ENCODE data around the gene NLRX1. TPM values are rescaled to one million over a fixed set of nuclear protein-coding genes. Genes with fewer than 3 reads are reported as not detected.

The NLRX1 gene
- total and polyA plus RNA-seq, 10 of the 15 experiments (the other 5 are each of a cell fraction or from before 2014, with no cell fraction given): 0.85 to 18.5 (median 10.0) TPM

DNA sequence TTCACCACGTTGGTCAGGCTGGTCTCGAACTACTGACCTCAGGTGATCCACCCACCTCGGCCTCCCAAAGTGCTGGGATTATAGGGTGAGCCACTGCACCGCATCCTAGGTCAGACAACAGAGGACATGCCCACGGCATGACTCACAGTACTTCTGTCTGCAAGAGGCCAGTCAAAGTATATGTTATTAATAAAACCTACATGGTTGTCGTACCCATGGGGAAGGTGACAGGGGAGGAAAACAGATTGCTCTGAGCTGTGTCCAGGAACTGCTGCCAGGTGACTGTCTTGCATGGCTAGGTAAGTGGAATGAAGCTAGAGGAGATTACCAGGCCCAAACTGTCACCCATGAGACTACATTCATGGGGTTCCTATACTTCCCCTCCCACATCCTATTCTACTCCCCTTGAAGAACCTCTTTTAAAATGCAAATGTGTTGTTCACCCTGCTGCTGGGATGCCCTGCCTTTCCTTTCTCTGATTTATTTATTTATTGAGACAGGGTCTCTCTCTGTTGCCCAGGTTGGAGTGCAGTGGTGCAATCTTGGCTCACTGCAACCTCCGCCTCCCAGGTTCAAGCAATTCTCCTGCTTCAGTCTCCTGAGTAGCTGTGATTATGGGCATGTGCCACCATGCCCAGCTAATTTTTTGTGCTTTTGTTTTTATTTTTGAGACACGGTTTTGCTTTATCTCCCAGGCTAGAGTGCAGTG is 2.0 kb upstream of the NLRX1 start:
- no peak overlapping the region for H3K4me3 ChIP-seq
- intact Hi-C loops (cut with micrococcal nuclease; ENCODE audit: unreplicated experiment): loop anchor here (5.0 kb wide), 1 partner anchor 156 kb away; no protein-coding TSS in a partner anchor
- in situ Hi-C loops (cut with MboI): no loop called here
- WGBS (ENCODE audit: insufficient coverage, insufficient replicate concordance, low lambda C conversion rate, missing lambda C conversion rate): 36% methylated on average over 8 of the region's 8 CpGs
- CTCF ChIA-PET: interaction anchor here (0.7 to 1.9 kb wide), 9 partner anchors 10 to 475 kb away, joined by 3 to 9 read pairs (median 3); no protein-coding TSS in a partner anchor
- ATAC-seq (no peak), DNase-seq (ENCODE audit: low read depth, low spot score) (no peak), FAIRE-seq (no peak)
- POLR2A ChIA-PET: no interaction called here
- H3K36me3 ChIP-seq (ENCODE audit: control insufficient read depth in 2 of 2, insufficient read depth in 2 of 2, low read length in 1 of 2): no peaks in the 10 kb centered on the region
- no peaks in the 10 kb centered on the region for H3K9me3 ChIP-seq (replicated peaks; ENCODE audit: control insufficient read depth, insufficient read depth, low read length)
- no peak overlapping the region for H3K27ac ChIP-seq (ENCODE audit: control insufficient read depth, insufficient read depth)
- H4K20me1 ChIP-seq (ENCODE audit: control insufficient read depth, insufficient read depth): no peaks in the 10 kb centered on the region
- RAD21 ChIA-PET (ENCODE audit: unreplicated experiment): interaction anchor here (1.0 kb wide), 1 partner anchor 105 kb away, joined by 3 read pairs; no protein-coding TSS in a partner anchor
- no peaks in the 10 kb centered on the region for H3K27me3 ChIP-seq (replicated peaks in 1 of 2; ENCODE audit: control insufficient read depth in 2 of 2, insufficient read depth in 2 of 2, low read length in 1 of 2)
- no peak overlapping the region for H3K9ac ChIP-seq (ENCODE audit: control insufficient read depth, insufficient read depth, low read length)
- H3K79me2 ChIP-seq (ENCODE audit: control insufficient read depth, insufficient read depth, low read length): peaks cover 2% of the 10 kb centered on the region; the same call in 1 of the 2 replicates
- SMC1A ChIA-PET (ENCODE audit: uncharacterized antibody, unreplicated experiment): interaction anchor here (0.6 to 1.5 kb wide), 3 partner anchors 13 to 158 kb away, joined by 3 to 5 read pairs (median 3); no protein-coding TSS in a partner anchor
- H3K4me2 ChIP-seq (ENCODE audit: control insufficient read depth, insufficient read depth): no peak overlapping the region
- peaks cover 4% of the 10 kb centered on the region; the same call in 1 of the 2 replicates for H3K4me1 ChIP-seq (ENCODE audit: control insufficient read depth, insufficient read depth, low read length)
- BruUV-seq (replicated peaks): no TSS peak
- no peak overlapping the region for H2AFZ ChIP-seq (ENCODE audit: control insufficient read depth, low read depth, low read length)
- TF ChIP-seq EZH2 (IDR thresholded peaks at IDR 0.05; ENCODE audit: borderline replicate concordance, control insufficient read depth, low read depth, low read length): no peak
- no peak for TF ChIP-seq MYB (IDR thresholded peaks at IDR 0.05; ENCODE audit: borderline replicate concordance, low read depth, low read length)
- no peak for TF ChIP-seq RAD51 (IDR thresholded peaks at IDR 0.05)
- TF ChIP-seq RCOR1 (conservative IDR thresholded peaks at IDR 0.05; ENCODE audit: low read depth, low read length): no peak
- no peak for TF ChIP-seq REST (IDR thresholded peaks at IDR 0.05; ENCODE audit: low read depth, low read length)
- TF ChIP-seq HDAC6 (IDR thresholded peaks at IDR 0.05; ENCODE audit: unreplicated experiment): no peak
- TF ChIP-seq MEF2A (IDR thresholded peaks at IDR 0.05; ENCODE audit: insufficient read depth, low read depth, low read length): no peak
- TF ChIP-seq, protein P1, sequence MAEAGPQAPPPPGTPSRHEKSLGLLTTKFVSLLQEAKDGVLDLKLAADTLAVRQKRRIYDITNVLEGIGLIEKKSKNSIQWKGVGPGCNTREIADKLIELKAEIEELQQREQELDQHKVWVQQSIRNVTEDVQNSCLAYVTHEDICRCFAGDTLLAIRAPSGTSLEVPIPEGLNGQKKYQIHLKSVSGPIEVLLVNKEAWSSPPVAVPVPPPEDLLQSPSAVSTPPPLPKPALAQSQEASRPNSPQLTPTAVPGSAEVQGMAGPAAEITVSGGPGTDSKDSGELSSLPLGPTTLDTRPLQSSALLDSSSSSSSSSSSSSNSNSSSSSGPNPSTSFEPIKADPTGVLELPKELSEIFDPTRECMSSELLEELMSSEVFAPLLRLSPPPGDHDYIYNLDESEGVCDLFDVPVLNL (IDR thresholded peaks at IDR 0.05; ENCODE audit: low read depth, low read length): no peak
- no peak for TF ChIP-seq MTA2 (IDR thresholded peaks at IDR 0.05; ENCODE audit: low read depth)
- TF ChIP-seq JUNB (IDR thresholded peaks at IDR 0.05): no peak
- no peak for TF ChIP-seq ZNF384 (IDR thresholded peaks at IDR 0.05; ENCODE audit: borderline replicate concordance, low read depth, low read length)
- TF ChIP-seq NFYB (IDR thresholded peaks at IDR 0.05; ENCODE audit: insufficient read depth, low read depth, low read length): no peak
- no peak for TF ChIP-seq SKIL (IDR thresholded peaks at IDR 0.05; ENCODE audit: low read depth, poor library complexity, severe bottlenecking)

All from GM12878 (cell line).